Muscle layer of duodenum (tissue), 2 donors: ENCODE results near the gene SLC39A7.

Experiments
- H3K27ac ChIP-seq: one replicate; pipeline ENCODE4 v1.7.0; 2013; ENCODE audit warnings: mild to moderate bottlenecking, low read length
- H3K27me3 ChIP-seq: one replicate; pipeline ENCODE4 v1.7.0; 2013; ENCODE audit warnings: low read depth, mild to moderate bottlenecking, control low read depth, low read length
- H3K36me3 ChIP-seq, 2 donors: one replicate each; pipeline ENCODE4 v1.7.0; 2013; ENCODE audit warnings: low read length in 2 of 2, control low read depth in 1 of 2, mild to moderate bottlenecking in 1 of 2; ENCODE audit not compliant: insufficient read depth in 2 of 2, control insufficient read depth in 1 of 2
- H3K4me1 ChIP-seq, 2 donors: one replicate each; pipeline ENCODE4 v1.7.0; 2013; ENCODE audit warnings: low read length in 2 of 2, mild to moderate bottlenecking in 2 of 2, control low read depth in 1 of 2, moderate library complexity in 1 of 2; ENCODE audit not compliant: insufficient read depth in 2 of 2, control insufficient read depth in 1 of 2
- H3K4me3 ChIP-seq, 2 donors: one replicate each; pipeline ENCODE4 v1.7.0; 2013; ENCODE audit warnings: low read length in 2 of 2, low read depth in 1 of 2, mild to moderate bottlenecking in 1 of 2
- H3K9me3 ChIP-seq, 2 donors: one replicate each; pipeline ENCODE4 v1.7.0; 2013; ENCODE audit warnings: low read length in 2 of 2, control low read depth in 1 of 2, mild to moderate bottlenecking in 1 of 2; ENCODE audit not compliant: control insufficient read depth in 1 of 2
- donor health status: healthy.

The SLC39A7 gene

DNA sequence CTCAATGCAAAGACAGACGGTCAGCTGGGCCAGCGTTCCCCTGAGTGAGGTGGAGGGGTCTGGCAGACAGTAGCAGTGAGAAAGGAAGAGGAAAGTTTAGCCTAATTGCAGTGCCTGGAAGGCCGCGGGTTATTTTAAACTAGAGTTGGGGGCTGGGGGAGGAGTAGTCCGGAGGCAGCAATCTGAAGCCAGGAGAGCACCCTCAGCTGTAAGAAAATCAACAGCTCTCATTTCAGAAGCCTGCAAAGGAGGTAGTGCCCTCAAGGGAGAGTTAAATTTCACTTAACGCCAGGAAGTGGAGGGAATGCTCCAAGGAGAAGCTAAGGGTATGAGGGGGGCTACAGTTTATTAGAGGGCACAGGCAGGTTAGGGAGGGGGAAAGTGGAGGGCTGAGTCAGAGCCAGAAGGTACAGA lies 34.6 kb downstream of the SLC39A7 start:
- no peaks in the 10 kb centered on the region for H3K9me3 ChIP-seq
- no peaks in the 10 kb centered on the region for H3K36me3 ChIP-seq
- H3K4me1 ChIP-seq: no peaks in the 10 kb centered on the region
- no peak overlapping the region for H3K4me3 ChIP-seq
- H3K27me3 ChIP-seq: peaks cover 4% of the 10 kb centered on the region
- H3K27ac ChIP-seq: no peak overlapping the region

DNA sequence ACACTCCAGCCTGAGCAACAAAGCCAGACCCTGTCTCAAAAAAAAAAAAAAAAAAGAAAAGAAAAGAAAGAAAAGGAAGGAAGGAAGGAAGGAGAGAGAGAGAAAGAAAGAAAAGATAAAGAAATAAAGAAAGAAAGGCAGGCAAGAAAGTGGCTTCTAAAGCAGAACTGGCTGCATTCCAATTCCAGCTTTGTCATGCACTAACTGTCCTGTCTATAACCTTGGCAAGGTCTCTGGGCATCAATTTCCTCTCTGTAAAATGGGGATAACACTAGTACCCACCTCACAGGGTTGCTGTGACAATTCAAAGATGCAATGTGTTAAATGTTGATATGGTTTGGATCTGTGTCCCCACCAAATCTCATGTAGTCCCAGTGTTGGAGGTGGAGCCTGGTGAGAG lies 35.7 kb downstream of the SLC39A7 start:
- no peak overlapping the region for H3K27ac ChIP-seq
- peaks cover 7% of the 10 kb centered on the region for H3K27me3 ChIP-seq
- no peaks in the 10 kb centered on the region for H3K9me3 ChIP-seq
- no peak overlapping the region for H3K4me3 ChIP-seq
- no peaks in the 10 kb centered on the region for H3K4me1 ChIP-seq
- H3K36me3 ChIP-seq: no peaks in the 10 kb centered on the region

DNA sequence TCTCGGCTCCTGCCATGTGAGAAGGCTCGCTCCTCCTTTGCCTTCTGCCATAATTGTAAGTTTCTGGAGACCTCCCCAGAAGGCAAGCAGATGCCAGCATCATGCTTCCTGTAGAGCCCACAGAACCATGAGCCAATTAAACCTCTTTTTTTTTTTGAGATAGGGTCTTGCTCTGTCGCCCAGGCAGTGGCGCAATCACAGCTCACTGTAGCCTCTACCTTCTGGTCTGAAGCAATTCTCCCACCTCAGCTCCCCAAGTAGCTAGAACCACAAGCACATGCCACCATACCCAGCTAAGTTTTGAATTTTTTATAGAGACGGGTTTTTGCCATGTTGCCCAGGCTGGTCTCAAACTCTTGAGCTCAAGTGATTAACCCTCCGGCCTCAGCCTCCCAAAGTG lies 36.2 kb downstream of the SLC39A7 start:
- Histone ChIP-seq H3K27ac (no peak overlapping the region), H3K4me1 (no peaks in the 10 kb centered on the region), H3K9me3 (no peaks in the 10 kb centered on the region), H3K27me3 (peaks cover 7% of the 10 kb centered on the region), H3K4me3 (no peak overlapping the region), H3K36me3 (no peaks in the 10 kb centered on the region)

DNA sequence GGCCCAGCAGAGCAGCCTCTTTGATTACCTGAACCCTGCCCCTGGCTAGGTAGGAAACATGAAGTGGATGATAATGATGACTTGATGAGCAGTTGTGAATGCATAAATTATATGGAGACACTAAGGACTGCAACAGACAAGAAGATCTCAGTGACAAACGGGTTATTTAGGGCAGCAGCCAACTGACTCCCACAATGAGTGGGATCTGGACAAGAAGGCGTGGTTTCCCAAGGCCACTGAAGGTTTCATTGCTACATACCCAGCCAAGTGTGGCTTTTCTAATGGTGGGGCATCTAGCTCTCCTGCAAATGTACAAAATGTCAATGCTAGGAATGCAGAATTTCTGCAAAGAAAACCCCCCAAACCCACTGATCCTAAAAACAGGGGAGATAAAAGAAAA lies 37.1 kb downstream of the SLC39A7 start:
- H3K9me3 ChIP-seq: no peaks in the 10 kb centered on the region
- H3K4me1 ChIP-seq: no peaks in the 10 kb centered on the region
- no peak overlapping the region for H3K27ac ChIP-seq
- no peak overlapping the region for H3K4me3 ChIP-seq
- no peaks in the 10 kb centered on the region for H3K36me3 ChIP-seq
- peaks cover 7% of the 10 kb centered on the region for H3K27me3 ChIP-seq

DNA sequence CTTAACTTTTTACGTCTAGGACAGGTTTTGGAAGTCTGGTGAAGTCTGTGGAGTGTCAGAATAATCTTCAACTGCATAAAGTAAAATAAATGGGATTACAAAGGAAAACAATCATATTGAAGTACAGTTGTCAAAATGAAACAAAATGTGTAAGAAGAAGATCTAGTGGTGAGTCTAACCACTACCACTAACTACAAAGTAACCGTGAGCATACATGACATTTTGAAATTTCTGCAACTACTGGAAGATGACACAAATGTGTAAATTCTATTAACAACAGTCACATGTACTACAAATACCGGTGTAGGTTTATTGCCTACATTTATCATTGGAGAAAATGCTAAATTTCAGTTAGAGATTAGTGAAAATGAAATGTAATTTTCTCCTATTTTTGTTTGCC lies 41.3 kb downstream of the SLC39A7 start:
- Histone ChIP-seq H3K4me1 (no peaks in the 10 kb centered on the region), H3K27ac (no peak overlapping the region), H3K27me3 (peaks cover 3% of the 10 kb centered on the region), H3K36me3 (no peaks in the 10 kb centered on the region), H3K9me3 (no peaks in the 10 kb centered on the region), H3K4me3 (no peak overlapping the region)

DNA sequence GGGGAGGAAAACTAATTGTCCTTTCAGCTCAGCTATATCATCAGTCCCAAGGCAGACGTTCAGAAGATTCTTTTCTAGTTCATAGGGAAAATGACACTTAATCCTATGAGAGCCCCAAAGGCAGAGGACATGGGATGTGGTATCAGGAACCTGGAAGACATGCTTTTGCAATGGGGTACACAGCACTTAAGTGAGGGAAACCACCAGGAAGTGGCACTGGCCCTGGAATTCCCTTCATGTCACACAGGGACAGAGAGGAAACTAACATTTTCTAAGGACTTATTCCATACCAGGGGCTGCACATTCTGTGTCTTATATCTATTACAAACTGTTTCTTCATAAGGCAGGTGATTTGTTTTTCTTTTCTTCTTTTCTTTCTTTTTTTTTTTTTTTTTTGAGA lies 42.8 kb downstream of the SLC39A7 start:
- Histone ChIP-seq H3K27me3 (peaks cover 3% of the 10 kb centered on the region), H3K36me3 (no peaks in the 10 kb centered on the region), H3K9me3 (no peaks in the 10 kb centered on the region), H3K4me1 (peaks cover under 1 to 7% of the 10 kb centered on the region in 2 donors), H3K4me3 (no peak overlapping the region), H3K27ac (no peak overlapping the region)

DNA sequence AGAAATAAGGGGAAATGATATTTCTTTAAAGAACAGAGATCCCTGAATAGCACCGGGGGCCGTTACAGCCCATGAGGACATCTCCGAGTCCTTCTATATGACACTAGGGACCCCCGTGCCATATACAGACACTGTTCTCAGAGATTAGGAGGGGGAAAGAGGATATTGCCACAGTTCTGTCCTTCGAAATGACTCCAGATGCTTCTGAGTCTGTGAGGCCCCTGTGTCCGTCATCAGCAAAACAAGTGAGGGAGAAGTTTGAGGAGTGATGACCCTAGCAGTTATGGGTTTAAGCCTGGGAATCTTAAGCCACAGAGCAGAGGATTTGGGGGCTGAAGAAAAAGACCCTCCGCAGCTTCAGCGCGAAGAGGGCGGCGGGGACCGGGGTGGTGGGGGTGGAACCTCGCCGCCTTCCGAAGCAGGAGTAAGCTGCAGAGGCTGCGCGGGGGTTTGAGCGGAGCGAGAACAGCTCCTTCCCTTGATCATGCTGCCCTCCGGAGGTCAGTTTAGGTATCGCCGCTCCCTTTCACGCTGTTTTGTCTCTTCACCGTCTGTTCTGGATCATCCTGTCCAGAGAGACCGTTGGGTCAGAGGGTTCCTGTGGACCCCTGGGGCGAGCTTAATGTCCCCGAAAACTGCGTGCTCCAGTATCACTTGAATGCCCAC lies 47.4 kb downstream of the SLC39A7 start:
- no peaks in the 10 kb centered on the region for H3K9me3 ChIP-seq
- peaks cover 8 to 12% of the 10 kb centered on the region in 2 donors for H3K36me3 ChIP-seq
- peaks cover 10 to 25% of the 10 kb centered on the region in 2 donors for H3K4me1 ChIP-seq
- H3K27ac ChIP-seq: peak overlapping the region; percentile 93
- H3K27me3 ChIP-seq: no peaks in the 10 kb centered on the region
- peak overlapping the region; percentile 64 to 82 for H3K4me3 ChIP-seq

DNA sequence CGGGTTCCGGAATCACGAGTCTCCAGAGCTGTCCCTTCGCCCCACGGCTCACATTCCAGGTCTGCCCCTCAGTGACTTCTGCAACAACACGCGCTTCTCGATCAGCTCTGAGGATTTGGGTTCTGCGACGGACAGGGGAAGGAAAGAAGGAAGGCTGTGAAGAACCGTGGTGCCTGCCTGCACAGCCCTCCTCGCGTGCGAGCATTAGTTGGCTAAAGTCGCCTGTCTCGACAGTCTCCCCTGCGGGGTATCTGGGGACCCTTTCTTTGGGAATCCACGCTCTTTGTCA lies 47.9 kb downstream of the SLC39A7 start:
- no peaks in the 10 kb centered on the region for H3K27me3 ChIP-seq
- H3K4me1 ChIP-seq: peaks cover 10 to 25% of the 10 kb centered on the region in 2 donors
- H3K9me3 ChIP-seq: no peaks in the 10 kb centered on the region
- H3K27ac ChIP-seq: peak overlapping the region; percentile 93
- peaks cover 8 to 12% of the 10 kb centered on the region in 2 donors for H3K36me3 ChIP-seq
- H3K4me3 ChIP-seq: peak overlapping the region; percentile 64 to 82

DNA sequence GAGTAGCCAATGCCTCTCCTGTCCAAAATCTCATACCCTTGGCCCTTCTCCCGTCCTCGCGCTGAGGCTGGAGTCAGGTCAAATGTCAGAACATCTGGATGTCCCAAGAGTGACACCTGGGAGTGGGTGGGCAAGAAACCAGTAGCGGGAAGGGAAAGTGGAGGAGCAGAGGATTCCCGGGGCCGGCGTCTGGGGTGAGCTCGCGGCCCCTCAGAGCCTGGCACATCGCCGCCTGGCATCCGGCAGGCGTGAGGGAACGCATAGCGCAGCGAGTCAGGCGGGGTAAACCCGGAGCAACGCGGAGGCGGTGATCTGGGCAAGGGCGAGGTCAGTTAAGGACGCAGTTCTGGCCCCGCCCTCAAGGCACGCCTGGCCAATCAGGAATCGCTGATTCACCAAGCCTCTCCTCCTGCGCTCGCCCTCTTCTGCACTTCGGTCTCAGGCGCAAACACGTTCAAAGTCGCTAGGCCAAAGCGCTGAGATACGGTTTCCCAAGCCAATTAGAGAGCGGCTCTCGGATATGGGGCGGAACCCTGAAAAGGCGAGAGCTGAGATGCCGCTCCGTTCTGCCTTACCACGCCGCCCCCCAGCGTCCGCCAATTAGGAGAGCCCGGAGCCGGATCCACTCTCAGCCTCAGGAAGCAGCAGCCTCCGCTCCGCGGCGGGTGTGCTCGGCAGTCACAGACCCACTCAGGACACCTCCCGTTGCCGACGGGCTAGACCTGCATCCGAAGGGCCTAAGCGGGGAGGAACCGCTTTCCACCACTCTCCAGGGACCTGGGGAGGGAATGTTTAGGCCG lies 48.5 kb downstream of the SLC39A7 start:
- peak overlapping the region; percentile 97 for H3K27ac ChIP-seq

DNA sequence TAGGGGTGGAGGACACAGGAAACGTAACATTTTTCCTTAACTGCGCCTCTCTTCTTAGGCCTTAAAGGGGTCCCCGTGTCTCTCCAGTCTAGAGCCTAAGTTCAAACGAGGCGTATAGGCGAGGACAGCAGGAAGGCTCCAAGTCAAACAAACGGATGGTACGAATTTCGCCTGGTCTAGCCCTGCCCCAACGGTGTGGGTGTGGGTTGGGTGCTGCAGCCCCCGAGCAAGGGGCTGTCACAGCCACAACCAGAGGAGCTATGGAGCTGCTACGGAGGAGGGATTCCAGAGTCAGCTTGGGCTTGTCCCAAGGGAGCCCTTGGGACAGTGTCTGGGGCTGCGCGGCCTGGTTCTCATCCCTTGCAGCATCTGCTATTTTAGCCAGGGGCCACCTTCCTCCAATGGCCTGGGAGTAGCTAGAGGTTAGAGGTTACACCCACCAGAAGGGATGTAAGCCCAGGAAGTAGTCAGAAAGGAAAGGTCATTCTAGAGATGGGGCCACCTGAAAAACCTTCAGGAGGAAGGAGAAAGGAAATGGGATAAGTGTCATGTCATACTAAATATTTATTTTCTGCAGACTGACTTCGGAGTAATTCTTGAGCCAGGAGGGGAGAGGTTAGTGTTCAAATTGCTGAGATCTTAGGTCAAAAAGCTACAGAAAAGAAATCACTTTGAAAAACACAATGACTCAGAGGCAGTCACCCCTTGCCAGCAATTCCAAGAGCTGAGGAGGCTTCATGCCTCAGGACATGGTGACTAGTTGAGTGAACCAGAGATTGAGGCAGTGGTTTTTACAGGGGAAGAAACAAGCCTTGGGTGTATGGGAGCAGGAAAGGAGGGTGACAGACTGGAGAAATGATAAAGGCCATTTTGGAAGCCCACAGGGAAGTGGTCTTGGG lies 49.3 kb downstream of the SLC39A7 start:
- peaks cover 8 to 13% of the 10 kb centered on the region in 2 donors for H3K36me3 ChIP-seq
- H3K4me3 ChIP-seq: peak overlapping the region; percentile 64 to 90
- H3K9me3 ChIP-seq: no peaks in the 10 kb centered on the region
- peak overlapping the region; percentile 97 for H3K27ac ChIP-seq
- no peaks in the 10 kb centered on the region for H3K27me3 ChIP-seq
- H3K4me1 ChIP-seq: peaks cover 10 to 25% of the 10 kb centered on the region in 2 donors

More for the DNA sequence above, 48.5 kb downstream of the SLC39A7 start:
- Histone ChIP-seq H3K4me3 (peak overlapping the region; percentile 64 to 90), H3K9me3 (no peaks in the 10 kb centered on the region), H3K27me3 (no peaks in the 10 kb centered on the region), H3K4me1 (peaks cover 10 to 25% of the 10 kb centered on the region in 2 donors), H3K36me3 (peaks cover 8 to 12% of the 10 kb centered on the region in 2 donors)

DNA sequence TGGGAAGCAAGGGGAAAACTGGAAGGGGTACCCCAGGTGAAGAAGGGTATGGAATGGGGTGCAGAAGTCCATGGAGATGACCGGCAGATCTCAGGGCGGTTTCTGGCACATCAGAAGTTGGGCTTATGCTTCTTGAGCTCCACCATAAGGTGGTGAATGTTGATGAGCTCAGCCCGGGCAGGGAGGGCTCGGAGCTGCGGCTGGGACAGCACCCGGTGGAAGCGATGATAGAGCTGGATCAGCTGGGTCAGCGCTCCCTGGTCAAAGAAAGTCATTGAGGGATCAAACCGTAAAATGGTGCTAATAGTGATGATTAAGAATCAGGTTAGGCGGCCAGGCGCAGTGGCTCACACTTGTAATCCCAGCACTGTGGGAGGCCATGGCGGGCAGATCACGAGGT lies 50.1 kb downstream of the SLC39A7 start:
- Histone ChIP-seq H3K27me3 (no peaks in the 10 kb centered on the region), H3K4me3 (no peak overlapping the region), H3K27ac (no peak overlapping the region)

More for the DNA sequence above, 50.1 kb downstream of the SLC39A7 start:
- Histone ChIP-seq H3K4me1 (peaks cover 10 to 25% of the 10 kb centered on the region in 2 donors), H3K9me3 (no peaks in the 10 kb centered on the region), H3K36me3 (peaks cover 8 to 16% of the 10 kb centered on the region in 2 donors)
